Posterior vena cava (tissue), 2 donors: Measurements from ENCODE around the gene ZHX3. TPM values are rescaled to one million over a fixed set of nuclear protein-coding genes. Genes with fewer than 3 reads are reported as not detected.
"Not testable (repeated sequence)": the region's sequence is repeated elsewhere in the genome, so short reads cannot be mapped to it uniquely, and the experiment has no call there.

Experiments used
- DNase-seq: peaks from one replicate; pipeline ENCODE4 v3.0.0-alpha.2; 2020; ENCODE audit warnings: low spot score
- intact Hi-C, 2 donors: fragments of 100-400 bp; cut with DNase I; formaldehyde crosslinking; loops; one replicate each; pipeline versions ENCODE4 v1.14.1 to v1.14.2; 2022 to 2023
- total RNA-seq, 2 donors: library from RNA; stranded (reverse); fragmentation: NEBNext Ultra II Directional; extraction: Animal tissue kit (Norgen Biotek cat#: 25700); gene quantifications; one replicate each; pipeline ENCODE4 v1.2.1, GENCODE V29; 2021
- donor health status: DM: yes; HTN: yes; CAD: no.
- donor health status: DM: yes; HTN: yes; CAD: no.

The ZHX3 gene
- total RNA-seq, 2 donors from 2014 or later: 88.2 to 92.9 TPM

GRCh38 chr20:41245086-41245707 is 72.3 kb downstream of the ZHX3 start:
- DNase-seq: no peak
- intact Hi-C loops: loop anchor here (5.0 to 10.0 kb wide), 2 partner anchors 70 to 72 kb away; partner anchors contain the start of gene ZHX3 (in 2 of the 2)

DNA sequence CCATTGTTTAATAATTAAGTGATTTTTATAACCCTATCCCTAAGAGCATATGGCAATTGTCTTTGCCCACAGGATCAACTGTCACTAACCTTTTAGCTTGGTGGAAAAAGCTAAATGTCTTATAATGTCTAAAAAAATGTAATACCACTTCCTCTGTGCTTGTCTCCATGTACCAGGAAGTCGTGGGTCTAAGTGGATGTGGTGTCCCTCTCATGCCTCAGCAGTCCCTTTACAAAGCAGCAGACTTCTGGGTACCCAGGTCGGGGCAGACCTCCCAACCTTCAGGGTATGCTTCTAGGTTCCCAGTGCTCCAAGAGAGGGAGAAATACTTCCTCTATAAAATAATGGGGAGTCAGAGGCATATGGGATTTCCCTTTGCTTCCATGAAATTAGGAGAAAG is 74.7 kb downstream of the ZHX3 start:
- intact Hi-C loops: loop anchor here in 1 of 2 donors (10.0 kb wide), 1 partner anchor 72 kb away; the partner anchor contains the start of gene ZHX3
- no peak for DNase-seq

DNA sequence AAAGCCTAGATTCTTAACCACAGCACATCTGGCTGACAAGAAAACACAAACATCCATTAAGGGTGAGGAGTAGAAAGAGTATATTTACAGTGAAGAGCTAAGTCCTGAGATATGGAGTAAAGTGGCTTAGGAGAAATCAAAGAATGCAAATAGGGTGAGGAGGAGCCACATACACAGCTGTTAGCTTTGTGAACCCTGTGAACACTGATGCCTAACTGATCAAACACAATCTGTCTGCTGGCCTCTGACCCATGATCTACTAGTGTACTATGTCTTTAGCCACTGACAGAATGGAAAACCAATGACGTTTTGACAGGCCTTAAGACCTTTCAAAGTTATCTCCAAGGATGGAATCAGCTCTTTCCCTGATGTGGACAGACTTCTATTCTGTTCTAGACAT is 75.2 kb downstream of the ZHX3 start:
- no peak for DNase-seq
- intact Hi-C loops: loop anchor here in 1 of 2 donors (10.0 kb wide), 1 partner anchor 72 kb away; the partner anchor contains the start of gene ZHX3

GRCh38 chr20:41237233-41237632 is 80.3 kb downstream of the ZHX3 start:
- intact Hi-C loops, DNase-seq: not testable (repeated sequence)

DNA sequence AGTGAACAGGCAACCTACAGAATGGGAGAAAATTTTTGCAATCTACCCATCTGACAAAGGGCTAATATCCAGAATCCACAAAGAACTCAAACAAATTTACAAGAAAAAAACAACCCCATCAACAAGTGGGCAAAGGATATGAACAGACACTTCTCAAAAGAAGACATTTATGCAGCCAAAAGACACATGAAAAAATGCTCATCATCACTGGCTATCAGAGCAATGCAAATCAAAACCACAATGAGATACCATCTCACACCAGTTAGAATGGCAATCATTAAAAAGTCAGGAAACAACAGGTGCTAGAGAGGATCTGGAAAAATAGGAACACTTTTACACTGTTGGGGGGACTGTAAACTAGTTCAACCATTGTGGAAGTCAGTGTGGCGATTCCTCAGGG is 80.7 kb downstream of the ZHX3 start:
- intact Hi-C loops: not testable (repeated sequence)

DNA sequence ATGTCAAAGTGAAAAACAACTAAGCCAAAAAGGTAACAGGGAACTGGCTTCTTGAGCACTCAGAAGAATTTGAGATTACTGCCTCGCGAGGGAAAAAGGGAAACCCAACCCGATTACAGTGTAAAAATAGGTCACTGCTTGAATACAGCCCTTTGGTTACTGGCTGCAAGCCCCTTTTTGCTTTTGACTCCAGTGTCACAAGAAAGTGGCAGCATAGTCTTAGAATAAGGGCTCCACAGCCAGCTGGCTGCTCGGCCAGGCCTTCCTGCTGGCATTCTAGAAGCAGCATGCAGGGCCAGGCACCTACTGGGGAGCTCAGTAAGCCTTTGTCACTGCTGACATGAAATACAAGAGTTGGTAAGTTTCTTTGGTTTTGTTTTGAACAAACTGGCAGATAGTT is 83.0 kb downstream of the ZHX3 start:
- DNase-seq: no peak
- intact Hi-C loops: loop anchor here (5.0 kb wide), 2 partner anchors 57 to 62 kb away; no protein-coding TSS in a partner anchor

More for the DNA sequence above, 80.7 kb downstream of the ZHX3 start:
- DNase-seq: not testable (repeated sequence)

- intact Hi-C loops: loop anchor here (5.0 kb wide), 2 partner anchors 57 to 62 kb away; no protein-coding TSS in a partner anchor
- DNase-seq: no peak
These were observed 83.5 kb downstream of the ZHX3 start for GRCh38 chr20:41234041-41234440.

- intact Hi-C loops: loop anchor here (2.0 to 5.0 kb wide), 3 partner anchors 16 to 61 kb away; no protein-coding TSS in a partner anchor
- no peak for DNase-seq
These were observed 84.3 kb downstream of the ZHX3 start for GRCh38 chr20:41232973-41233926.

GRCh38 chr20:41231136-41231535 is 86.4 kb downstream of the ZHX3 start:
- DNase-seq: no peak
- intact Hi-C loops: loop anchor here (5.0 kb wide), 2 partner anchors 54 to 59 kb away; no protein-coding TSS in a partner anchor

- no peak for DNase-seq
- intact Hi-C loops: loop anchor here (5.0 kb wide), 2 partner anchors 53 to 58 kb away; no protein-coding TSS in a partner anchor
These were observed 87.4 kb downstream of the ZHX3 start for GRCh38 chr20:41230136-41230535.

GRCh38 chr20:41229259-41229658 is 88.3 kb downstream of the ZHX3 start:
- DNase-seq: no peak
- intact Hi-C loops: no loop called here

DNA sequence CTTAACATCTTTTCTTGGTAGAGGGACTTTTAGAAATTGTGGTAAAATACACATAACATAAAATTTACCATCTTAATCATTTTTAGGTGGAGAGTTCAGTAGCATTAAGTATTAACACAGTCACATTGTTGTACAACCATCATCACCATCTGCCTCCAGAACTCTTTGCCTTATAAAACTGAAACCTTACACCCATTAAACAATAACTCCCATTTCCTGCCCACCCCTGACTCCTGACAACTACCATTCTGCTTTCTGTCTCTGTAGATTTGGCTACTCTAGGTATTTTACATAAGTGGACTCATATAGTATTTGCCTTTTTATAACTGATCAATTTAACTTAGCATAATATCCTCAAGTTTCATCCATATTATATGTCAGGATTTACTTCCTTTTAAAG is 88.7 kb downstream of the ZHX3 start:
- no peak for DNase-seq
- intact Hi-C loops: no loop called here

DNA sequence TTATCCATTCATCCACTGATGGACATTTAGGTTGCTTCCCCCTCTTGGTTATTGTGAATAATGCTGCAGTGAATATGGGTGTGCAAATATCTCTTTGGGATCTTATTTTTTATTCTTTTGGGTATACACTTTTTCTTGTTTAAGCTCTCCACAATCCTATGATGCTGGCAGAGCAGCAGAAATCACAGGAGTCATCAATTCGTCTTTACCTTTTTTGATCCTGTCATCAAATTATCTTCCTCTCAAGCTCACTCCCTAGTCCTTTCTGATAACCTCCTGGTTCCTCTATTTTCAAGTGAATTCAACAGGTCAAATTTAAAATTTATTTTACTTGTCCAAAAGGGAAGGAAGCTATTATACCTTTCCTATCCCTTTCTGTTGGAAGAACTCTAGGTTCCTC is 91.1 kb downstream of the ZHX3 start:
- no peak for DNase-seq
- intact Hi-C loops: no loop called here

GRCh38 chr20:41225091-41225490 is 92.4 kb downstream of the ZHX3 start:
- DNase-seq: no peak
- intact Hi-C loops: no loop called here

DNA sequence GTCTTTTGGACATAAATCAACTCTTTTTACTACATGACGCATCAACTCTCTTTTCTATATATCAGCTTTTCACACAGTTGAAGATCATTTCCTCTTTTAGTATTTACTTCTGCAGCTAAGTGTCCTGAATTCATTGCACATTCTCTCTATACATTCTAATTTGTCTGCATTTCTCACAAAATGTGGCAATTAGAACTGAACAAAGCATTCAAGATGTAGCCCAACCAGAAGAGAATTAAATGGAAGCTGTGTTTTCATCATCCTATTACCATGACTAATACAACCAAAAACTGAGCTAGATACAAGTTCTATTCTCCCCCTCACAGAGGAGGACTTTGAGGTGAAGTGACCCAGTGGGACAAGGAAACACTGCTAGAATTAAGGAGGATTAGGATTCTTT is 93.2 kb downstream of the ZHX3 start:
- DNase-seq: no peak
- intact Hi-C loops: no loop called here

DNA sequence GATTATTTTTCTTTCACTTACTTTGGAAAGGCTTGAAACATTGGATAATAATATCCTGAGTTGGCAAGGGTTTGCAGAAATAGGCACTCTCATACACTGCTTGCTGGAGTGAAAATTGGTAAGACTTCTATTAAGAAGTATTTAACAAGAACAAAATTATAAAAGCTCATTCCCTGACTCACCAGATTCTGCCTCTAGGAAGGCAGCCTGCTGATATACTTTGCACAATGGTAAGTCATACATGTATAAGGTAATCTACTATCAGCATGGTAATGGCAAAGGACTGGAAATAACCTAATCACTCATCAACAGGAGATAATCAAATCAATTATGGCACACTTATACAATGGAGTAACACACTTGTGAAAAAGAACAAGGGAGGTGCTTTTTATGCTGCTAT is 94.4 kb downstream of the ZHX3 start:
- DNase-seq: no peak
- intact Hi-C loops: no loop called here

GRCh38 chr20:41222703-41223102 is 94.8 kb downstream of the ZHX3 start:
- intact Hi-C loops: no loop called here

GRCh38 chr20:41222296-41222695 is 95.2 kb downstream of the ZHX3 start:
- DNase-seq: no peak
- intact Hi-C loops: no loop called here

More at GRCh38 chr20:41222703-41223102, 94.8 kb downstream of the ZHX3 start:
- DNase-seq: no peak

GRCh38 chr20:41221614-41222218 is 95.8 kb downstream of the ZHX3 start:
- intact Hi-C loops: no loop called here

GRCh38 chr20:41219824-41220223 is 97.7 kb downstream of the ZHX3 start:
- intact Hi-C loops: no loop called here
- DNase-seq: no peak

More at GRCh38 chr20:41221614-41222218, 95.8 kb downstream of the ZHX3 start:
- no peak for DNase-seq
